Breast epithelium (tissue), 4 donors: ENCODE measurements around the gene FAM170A. TPM values are rescaled to one million over a fixed set of nuclear protein-coding genes. Genes with fewer than 3 reads are reported as not detected.

Experiments
- DNase-seq, 2 donors: peaks; one replicate each; pipeline ENCODE4 v3.0.0-alpha.2; 2019; ENCODE audit warnings: low spot score in 2 of 2
- H3K27ac ChIP-seq, 2 donors: fragments of 200-600 bp; sonication (generic) in 1 of 2; one replicate each; pipeline ENCODE4 v1.5.1; 2016 to 2019; ENCODE audit warnings: mild to moderate bottlenecking in 1 of 2
- H3K27me3 ChIP-seq, 2 donors: fragments of 200-600 bp; sonication (generic) in 1 of 2; one replicate each; pipeline versions ENCODE4 v1.5.1 to v1.6.0; 2017 to 2019; ENCODE audit warnings: control low read depth in 1 of 2, mild to moderate bottlenecking in 1 of 2
- H3K36me3 ChIP-seq: fragments of 200-600 bp; one replicate; pipeline ENCODE4 v1.5.1; 2019
- H3K4me1 ChIP-seq, 2 donors: fragments of 200-600 bp; sonication (generic); one replicate each; pipeline ENCODE4 v1.5.1; 2016 to 2019; ENCODE audit warnings: control low read depth in 1 of 2
- H3K4me3 ChIP-seq, 3 donors: fragments of 200-600 bp; sonication (generic); 1 replicate in 2 of 3; 2 replicates in 1 of 3; pipeline ENCODE4 v1.5.1; 2016 to 2019; ENCODE audit warnings: mild to moderate bottlenecking in 3 of 3, moderate library complexity in 2 of 3
- H3K9me3 ChIP-seq, 2 donors: fragments of 200-600 bp; sonication (generic) in 1 of 2; one replicate each; pipeline ENCODE4 v1.5.1; 2016 to 2019; ENCODE audit warnings: control low read depth in 1 of 2
- CTCF ChIP-seq, 3 donors: fragments of 450-650 bp; IDR thresholded peaks; one replicate each; pipeline ENCODE4 v1.5.1; 2016 to 2017; ENCODE audit warnings: antibody characterized with exemption in 3 of 3, mild to moderate bottlenecking in 3 of 3, moderate library complexity in 3 of 3
- POLR2A ChIP-seq: fragments of 450-650 bp; IDR thresholded peaks from one replicate; pipeline ENCODE4 v1.6.1; 2016; ENCODE audit warnings: antibody characterized with exemption, mild to moderate bottlenecking, moderate library complexity
- POLR2AphosphoS5 ChIP-seq, 3 donors: sonication (generic); formaldehyde crosslinking; IDR thresholded peaks; one replicate each; pipeline ENCODE4 v1.6.1; 2017; ENCODE audit warnings: antibody characterized with exemption in 3 of 3
- intact Hi-C: fragments of 100-400 bp; cut with DNase I; formaldehyde crosslinking; loops from one replicate; pipeline ENCODE4 v1.15.1; 2023; ENCODE audit warnings: low total_unique reads
- total RNA-seq, 3 donors: library from RNA; depleted of rRNA; stranded (reverse); fragments of >200 nt; gene quantifications; one replicate each; pipeline ENCODE4 v1.1.0, GENCODE V29; 2016

FAM170A gene
- total RNA-seq, 3 donors from 2014 or later, result 0.33 TPM; not detected in 2

- no peak for DNase-seq
- intact Hi-C loops, result no loop called here
- no peaks in the 10 kb centered on the region for H3K27me3 ChIP-seq
- no peaks in the 10 kb centered on the region for H3K4me1 ChIP-seq
- H3K27ac ChIP-seq, result no peak overlapping the region
- H3K36me3 ChIP-seq, result no peaks in the 10 kb centered on the region
- H3K9me3 ChIP-seq, result no peaks in the 10 kb centered on the region
- H3K4me3 ChIP-seq, result no peak overlapping the region
- TF ChIP-seq POLR2A (no peak), POLR2AphosphoS5 (IDR thresholded peaks at IDR 0.05) (no peak), CTCF (IDR thresholded peaks at IDR 0.05) (no peak)
Measured at GRCh38 chr5:119680080-119680479, 50.7 kb downstream of the FAM170A start.

GRCh38 chr5:119681734-119682133, 52.4 kb downstream of the FAM170A start:
- H3K4me3 ChIP-seq, result no peak overlapping the region
- no peaks in the 10 kb centered on the region for H3K36me3 ChIP-seq
- intact Hi-C loops, result no loop called here
- H3K27ac ChIP-seq, result no peak overlapping the region
- no peak for TF ChIP-seq CTCF (IDR thresholded peaks at IDR 0.05)
- TF ChIP-seq POLR2A, result no peak
- TF ChIP-seq POLR2AphosphoS5 (IDR thresholded peaks at IDR 0.05), result no peak
- no peak for DNase-seq
- H3K4me1 ChIP-seq, result no peaks in the 10 kb centered on the region
- H3K9me3 ChIP-seq, result no peaks in the 10 kb centered on the region
- H3K27me3 ChIP-seq, result no peaks in the 10 kb centered on the region

DNA sequence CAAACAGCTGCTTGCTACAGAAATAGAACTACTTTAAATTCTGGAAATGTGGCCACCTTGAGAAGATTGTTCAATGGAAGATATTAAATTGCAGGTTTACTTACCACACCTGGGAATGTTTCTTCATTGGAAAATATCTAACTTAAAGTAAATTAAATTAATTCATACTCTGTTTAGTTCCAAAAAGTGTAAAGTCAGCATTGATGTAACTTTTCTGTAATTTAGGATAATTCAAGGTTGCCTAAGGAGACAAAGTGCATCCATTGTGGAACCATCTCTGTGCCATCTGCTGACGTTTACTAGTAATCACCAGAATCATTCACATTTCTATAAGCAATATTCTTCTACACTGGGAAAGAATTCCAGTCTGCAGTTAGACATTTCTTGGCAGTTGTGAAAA, 53.0 kb downstream of the FAM170A start:
- no peaks in the 10 kb centered on the region for H3K27me3 ChIP-seq
- H3K9me3 ChIP-seq, result no peaks in the 10 kb centered on the region
- no peak for DNase-seq
- no peak for TF ChIP-seq CTCF (IDR thresholded peaks at IDR 0.05)
- TF ChIP-seq POLR2AphosphoS5 (IDR thresholded peaks at IDR 0.05), result no peak
- no peak for TF ChIP-seq POLR2A
- no peak overlapping the region for H3K4me3 ChIP-seq
- intact Hi-C loops, result no loop called here
- no peaks in the 10 kb centered on the region for H3K4me1 ChIP-seq
- no peak overlapping the region for H3K27ac ChIP-seq
- H3K36me3 ChIP-seq, result no peaks in the 10 kb centered on the region

Other genes with a start within 250 kb of the FAM170A start
- 100 to 1,000 TPM; 173 to 360 (median 265) TPM for gene HSD17B4, start 177.1 kb upstream of the FAM170A start, total RNA-seq